Stimulated activated CD8-positive, alpha-beta memory T cell treated with anti-CD3 and anti-CD28 coated beads, Interleukin-12 subunit alpha, Interleukin-12 subunit beta, amount 100 ng/mL, for 4 hours (primary cell): ENCODE results near the gene MYLK.

ENCODE experiments used
- DNase-seq: peaks from one replicate; pipeline ENCODE4 v3.0.0-alpha.2; 2020; ENCODE audit warnings: low read depth

Gene MYLK

GRCh38 chr3:123642182-123642956, 241.8 kb downstream of the MYLK start:
- DNase-seq, result no peak

DNA sequence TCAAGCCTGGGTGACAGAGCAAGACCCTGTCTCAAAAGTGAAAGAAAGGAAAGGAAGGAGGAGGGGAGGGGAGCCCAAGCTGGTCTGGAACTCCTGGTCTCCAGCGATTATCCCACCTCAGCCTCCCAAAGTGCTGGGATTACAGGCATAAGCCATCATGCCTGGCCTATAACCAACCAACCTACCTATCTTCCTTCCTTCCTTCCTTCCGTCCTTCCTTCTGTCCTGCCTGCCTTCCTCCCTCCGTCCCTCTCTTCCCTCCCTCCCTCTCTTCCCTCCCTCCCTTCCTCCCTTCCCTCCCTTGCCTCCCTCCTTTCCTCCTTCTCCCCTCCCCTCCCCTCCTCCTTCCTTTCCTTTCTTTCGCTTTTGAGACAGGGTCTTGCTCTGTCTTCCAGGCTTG, 242.6 kb downstream of the MYLK start:
- no peak for DNase-seq

DNA sequence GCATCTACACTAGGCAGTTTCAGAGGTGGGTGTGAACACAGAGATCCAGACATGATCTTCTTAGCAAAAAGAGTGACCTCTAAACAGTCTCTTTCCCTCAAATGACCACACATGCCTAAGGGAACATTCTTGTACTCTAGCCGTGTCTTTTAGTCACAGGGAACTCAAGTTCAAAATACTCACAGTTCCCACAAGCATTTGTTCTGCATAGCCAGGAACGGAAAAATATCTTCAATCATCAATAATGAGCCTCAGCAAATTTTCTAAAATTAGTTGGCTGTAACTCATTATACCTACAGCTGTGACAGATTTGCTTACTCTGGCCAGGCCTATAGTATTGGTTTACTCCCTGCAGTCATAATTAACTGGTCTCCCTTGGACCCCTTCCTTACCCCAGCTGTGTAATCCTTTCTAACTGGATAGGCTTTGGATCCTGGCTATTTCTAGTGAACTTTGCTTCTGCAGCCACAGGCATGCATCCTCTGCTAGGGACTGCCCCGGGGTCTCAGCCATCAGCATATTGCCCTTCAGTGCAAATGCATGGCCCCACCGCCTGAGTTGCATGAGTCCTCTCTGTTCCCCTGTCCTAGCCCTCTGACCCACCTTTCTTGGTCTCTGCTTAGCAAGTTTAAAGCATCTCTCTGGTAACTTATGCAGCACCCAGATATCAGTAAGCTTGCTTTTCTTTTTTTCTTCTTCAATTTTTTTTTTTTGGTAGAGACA, 243.2 kb downstream of the MYLK start:
- DNase-seq, result no peak

DNA sequence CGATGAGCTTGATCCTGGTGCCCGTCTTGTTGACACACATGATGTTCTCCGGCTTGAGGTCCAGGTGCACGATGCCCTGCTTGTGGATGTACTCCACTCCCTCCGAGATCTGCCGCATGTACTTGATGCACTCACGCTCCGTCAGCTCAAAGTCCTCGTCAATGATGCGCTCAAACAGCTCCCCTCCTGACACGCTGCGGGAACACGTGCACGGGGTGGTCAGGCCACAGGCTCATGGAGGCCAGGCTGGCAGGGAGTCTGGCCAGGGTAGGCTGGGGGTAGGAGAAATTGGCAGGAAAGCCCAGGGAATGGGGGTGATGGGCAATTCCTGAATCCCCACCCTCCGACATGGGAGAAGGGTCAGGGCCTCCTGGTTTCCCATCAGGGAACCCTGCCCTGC, 243.8 kb downstream of the MYLK start:
- no peak for DNase-seq

GRCh38 chr3:123638936-123639689, 245.0 kb downstream of the MYLK start:
- no peak for DNase-seq

GRCh38 chr3:123637841-123638240, 246.3 kb downstream of the MYLK start:
- DNase-seq, result no peak

GRCh38 chr3:123637131-123637530, 247.0 kb downstream of the MYLK start:
- DNase-seq, result no peak

- no peak for DNase-seq
Observed at GRCh38 chr3:123636431-123636841, 247.7 kb downstream of the MYLK start.

GRCh38 chr3:123635717-123636116, 248.4 kb downstream of the MYLK start:
- DNase-seq, result no peak

DNA sequence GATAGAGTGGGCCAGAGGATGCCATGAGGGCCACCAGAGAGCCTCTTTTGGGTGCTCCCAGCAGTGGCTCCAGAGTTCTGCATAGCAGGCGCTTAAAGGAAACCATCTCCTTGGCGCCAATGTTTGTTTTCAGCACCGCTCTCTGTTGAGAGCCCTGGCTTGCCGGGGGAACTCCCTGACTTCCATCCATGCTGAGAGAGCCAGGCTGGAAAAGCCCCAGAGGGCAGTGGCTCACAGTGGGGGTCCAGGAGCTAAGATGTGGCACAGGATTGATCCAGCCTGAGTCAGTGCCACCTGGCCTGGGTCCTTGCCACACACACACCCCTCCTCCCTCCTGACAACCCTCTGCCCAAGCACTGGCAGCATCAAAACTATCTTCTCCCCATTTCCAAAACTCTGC, 248.9 kb downstream of the MYLK start:
- no peak for DNase-seq

GRCh38 chr3:123634149-123635051, 249.7 kb downstream of the MYLK start:
- no peak for DNase-seq

GRCh38 chr3:123633530-123633929, 250.6 kb downstream of the MYLK start:
- DNase-seq, result no peak

DNA sequence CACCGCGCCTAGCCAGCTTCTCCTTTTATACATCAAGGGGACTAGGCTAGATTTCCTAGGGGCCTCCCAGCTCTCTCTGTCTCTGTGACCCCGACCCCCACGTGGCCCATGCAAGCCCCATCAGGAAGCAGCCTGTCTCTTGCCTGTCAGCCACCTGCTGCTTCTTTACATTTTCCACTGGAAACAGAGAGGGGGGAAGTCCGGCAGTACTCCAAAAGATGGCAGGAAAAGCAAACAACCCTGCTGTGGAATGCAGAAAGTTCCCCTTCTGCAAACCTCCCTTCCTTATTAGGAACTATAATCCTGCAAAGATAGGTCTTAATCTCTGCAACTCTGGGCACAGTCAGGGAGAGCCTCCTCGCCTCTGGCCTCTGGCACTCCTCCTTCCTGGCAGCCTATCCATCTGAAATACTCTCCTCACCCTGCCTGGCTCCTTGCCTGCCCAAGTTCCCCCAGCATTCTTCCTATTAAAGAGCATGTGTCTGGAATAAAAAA, 251.9 kb downstream of the MYLK start:
- DNase-seq, result no peak

GRCh38 chr3:123629747-123630047, 254.4 kb downstream of the MYLK start:
- no peak for DNase-seq

DNA sequence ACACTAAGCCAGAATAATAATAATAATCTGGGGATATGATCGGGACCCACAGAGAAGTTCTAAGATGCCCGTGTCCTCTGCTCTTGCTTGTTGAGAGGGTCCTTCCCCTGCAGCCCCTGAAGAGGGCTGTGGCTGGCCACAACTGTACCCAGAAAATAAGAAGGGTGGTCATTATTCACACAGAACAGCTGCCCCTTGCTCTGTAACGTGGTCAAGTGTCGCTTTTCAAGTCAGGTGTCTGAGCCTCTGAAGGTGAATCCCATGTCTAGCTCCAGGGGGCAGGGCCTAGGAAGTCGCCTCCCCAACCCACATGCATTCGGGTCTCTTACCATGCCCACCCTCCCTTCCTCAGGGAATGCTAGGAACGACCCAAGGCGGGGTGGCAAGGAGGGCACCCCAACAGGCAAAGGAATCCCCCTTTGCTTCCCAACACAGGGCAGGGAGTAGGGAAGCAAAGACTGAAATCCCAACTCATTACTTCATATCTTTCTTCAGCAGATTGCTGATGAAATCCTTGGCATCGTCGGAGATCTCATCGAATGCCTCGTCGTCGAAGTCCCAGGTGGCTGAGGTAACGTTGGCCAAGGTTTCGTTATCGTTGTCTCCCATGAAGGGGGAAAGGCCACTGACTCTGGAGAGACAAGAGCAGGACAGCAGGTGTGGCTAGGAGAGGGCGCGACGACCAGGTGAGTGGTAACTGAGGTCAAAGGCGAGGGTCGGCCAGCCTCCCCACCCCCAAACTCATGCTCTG, 255.0 kb downstream of the MYLK start:
- DNase-seq, result no peak

- no peak for DNase-seq
Observed at GRCh38 chr3:123627673-123628670, 256.2 kb downstream of the MYLK start.

DNA sequence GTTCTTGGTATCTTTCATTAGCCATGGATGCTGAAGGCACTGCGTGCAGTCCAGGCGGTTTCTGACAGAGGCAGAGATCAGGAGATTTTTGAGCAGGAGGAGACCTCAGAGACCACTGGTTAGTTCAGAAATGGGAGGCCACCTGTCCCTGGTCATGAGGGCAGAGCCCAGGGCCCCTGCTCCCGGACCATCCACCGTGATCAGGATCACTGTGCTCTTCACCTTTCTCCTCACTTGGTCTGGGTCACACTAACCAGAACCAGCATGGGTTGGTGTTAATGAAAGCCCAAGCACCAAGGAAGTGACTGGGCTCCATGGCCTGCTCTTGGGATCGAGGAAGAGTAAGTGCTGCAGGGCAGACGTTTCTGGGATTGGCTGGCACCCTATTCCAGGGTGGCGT, 257.3 kb downstream of the MYLK start:
- no peak for DNase-seq

DNA sequence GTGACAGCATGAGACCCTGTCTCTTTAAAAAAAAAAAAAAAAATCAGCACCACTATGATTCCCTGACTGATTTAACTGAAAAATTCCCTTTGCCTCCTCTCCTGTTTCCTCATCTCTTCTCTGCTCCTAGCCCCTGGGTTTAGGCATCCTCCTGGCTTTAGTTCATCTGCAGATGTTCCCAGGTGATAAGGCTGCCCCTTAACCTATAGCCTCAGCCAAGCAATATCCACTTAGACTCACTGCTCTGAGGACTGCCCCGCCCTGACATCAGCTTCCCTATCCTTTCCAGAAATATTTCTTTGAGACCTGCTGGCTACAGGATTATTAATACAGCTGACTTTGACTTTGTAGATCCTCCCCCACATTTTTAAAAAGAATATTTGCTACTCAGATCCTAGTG, 259.8 kb downstream of the MYLK start:
- DNase-seq, result no peak

GRCh38 chr3:123623346-123623880, 260.7 kb downstream of the MYLK start:
- DNase-seq, result no peak

DNA sequence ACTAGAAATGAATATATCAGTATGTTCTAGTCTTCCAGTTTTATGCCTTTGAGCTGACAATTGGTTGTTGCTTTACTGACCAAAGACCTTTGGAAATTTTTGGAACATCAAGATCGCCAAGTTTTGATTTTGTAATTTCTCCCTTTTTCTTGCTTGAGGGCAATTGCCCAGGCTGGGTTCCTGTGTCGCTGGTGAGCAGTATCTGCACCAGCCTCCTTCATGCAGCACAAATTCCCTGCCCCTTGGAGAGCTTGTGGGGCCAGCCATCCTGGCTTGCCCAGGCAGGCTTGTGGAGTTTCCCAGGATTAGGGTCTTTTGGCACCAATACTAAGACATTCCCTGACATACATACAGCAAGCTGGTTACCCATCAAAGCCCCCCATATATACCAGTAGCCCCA, 261.4 kb downstream of the MYLK start:
- no peak for DNase-seq
